ENCODE results near the gene WNT5A. TPM values are rescaled to one million over a fixed set of nuclear protein-coding genes. Genes with fewer than 3 reads are reported as not detected.

Gene WNT5A
- total RNA-seq, 4 donors from 2014 or later = 14.5 to 45.9 (median 21.0) TPM

GRCh38 chr3:55516392-55517030 is 29.4 kb upstream of the WNT5A start:
- Histone ChIP-seq H3K27ac (replicated peaks in 1 of 4) (no peak overlapping the region), H3K4me1 (peaks cover 0 to 16% (median 15%) of the 10 kb centered on the region in 4 donors), H3K4me3 (no peak overlapping the region), H3K9me3 (no peaks in the 10 kb centered on the region), H3K36me3 (no peaks in the 10 kb centered on the region), H3K27me3 (no peaks in the 10 kb centered on the region)
- DNase-seq (ENCODE audit: extremely low spot score) = no peak
- TF ChIP-seq POLR2AphosphoS5 (IDR thresholded peaks at IDR 0.05) (no peak), CTCF (IDR thresholded peaks at IDR 0.05) (no peak), POLR2A (IDR thresholded peaks at IDR 0.05; ENCODE audit: low read depth) (no peak)
- WGBS = 86% methylated on average over 10 of the region's 10 CpGs
- intact Hi-C loops (cut with DNase I) = no loop called here

- H3K4me3 ChIP-seq = no peak overlapping the region
- H3K9me3 ChIP-seq = no peaks in the 10 kb centered on the region
- H3K36me3 ChIP-seq = no peaks in the 10 kb centered on the region
- peaks cover 0 to 15% (median 14%) of the 10 kb centered on the region in 4 donors for H3K4me1 ChIP-seq
- 76% methylated on average over 14 of the region's 14 CpGs for WGBS
- no peak for TF ChIP-seq EP300 (IDR thresholded peaks at IDR 0.05)
- TF ChIP-seq POLR2AphosphoS5 (IDR thresholded peaks at IDR 0.05) = no peak
- no peak for TF ChIP-seq CTCF (IDR thresholded peaks at IDR 0.05)
- TF ChIP-seq POLR2A (IDR thresholded peaks at IDR 0.05; ENCODE audit: low read depth) = no peak
- intact Hi-C loops (cut with DNase I) = no loop called here
- no peaks in the 10 kb centered on the region for H3K27me3 ChIP-seq
- DNase-seq (ENCODE audit: extremely low spot score) = no peak
- no peak overlapping the region for H3K27ac ChIP-seq (replicated peaks in 1 of 4)
Observed at GRCh38 chr3:55515550-55516246, 28.6 kb upstream of the WNT5A start.

- Histone ChIP-seq H3K4me3 (no peak overlapping the region), H3K27ac (replicated peaks in 1 of 4) (no peak overlapping the region), H3K36me3 (no peaks in the 10 kb centered on the region), H3K27me3 (no peaks in the 10 kb centered on the region), H3K4me1 (peaks cover 0 to 15% (median 14%) of the 10 kb centered on the region in 4 donors), H3K9me3 (no peaks in the 10 kb centered on the region)
- TF ChIP-seq POLR2AphosphoS5 (IDR thresholded peaks at IDR 0.05) = no peak
- no peak for TF ChIP-seq EP300 (IDR thresholded peaks at IDR 0.05)
- TF ChIP-seq CTCF (IDR thresholded peaks at IDR 0.05) = no peak
- no peak for TF ChIP-seq POLR2A (IDR thresholded peaks at IDR 0.05; ENCODE audit: low read depth)
- DNase-seq (ENCODE audit: extremely low spot score) = no peak
- intact Hi-C loops (cut with DNase I) = no loop called here
- WGBS = 89% methylated on average over 3 of the region's 3 CpGs
Observed at GRCh38 chr3:55514962-55515361, 27.9 kb upstream of the WNT5A start.

- Histone ChIP-seq H3K9me3 (no peaks in the 10 kb centered on the region), H3K36me3 (no peaks in the 10 kb centered on the region), H3K4me3 (no peak overlapping the region), H3K4me1 (peaks cover 0 to 15% (median 14%) of the 10 kb centered on the region in 4 donors), H3K27ac (replicated peaks in 1 of 4) (no peak overlapping the region), H3K27me3 (no peaks in the 10 kb centered on the region)
- TF ChIP-seq POLR2A (IDR thresholded peaks at IDR 0.05; ENCODE audit: low read depth) (no peak), POLR2AphosphoS5 (IDR thresholded peaks at IDR 0.05) (no peak), CTCF (IDR thresholded peaks at IDR 0.05) (no peak), EP300 (IDR thresholded peaks at IDR 0.05) (no peak)
- no peak for DNase-seq (ENCODE audit: extremely low spot score)
- 74% methylated on average over 11 of the region's 11 CpGs for WGBS
- intact Hi-C loops (cut with DNase I) = no loop called here
Observed at GRCh38 chr3:55512571-55513343, 25.7 kb upstream of the WNT5A start.

All from esophagus muscularis mucosa (tissue), 4 donors.